PFSK-1 (cell line): Measurements from ENCODE around the gene OPCML.

Experiments used
- FOXP2 ChIP-seq: optimal IDR thresholded peaks from 2 replicates; pipeline ENCODE3; 2011; ENCODE audit warnings: borderline replicate concordance, control low read depth, inconsistent platforms; ENCODE audit not compliant: insufficient read depth; ENCODE audit errors: extremely low read length, extremely low read depth
- POLR2AphosphoS5 ChIP-seq: IDR thresholded peaks from 2 replicates; pipeline ENCODE4 v1.6.1; 2012; ENCODE audit warnings: low read depth, mild to moderate bottlenecking, control low read depth, low read length, moderate library complexity
- TAF1 ChIP-seq: IDR thresholded peaks from 2 replicates; pipeline ENCODE4 v1.6.1; 2012; ENCODE audit warnings: low read length, control low read depth, borderline replicate concordance; ENCODE audit not compliant: insufficient read depth

DNA sequence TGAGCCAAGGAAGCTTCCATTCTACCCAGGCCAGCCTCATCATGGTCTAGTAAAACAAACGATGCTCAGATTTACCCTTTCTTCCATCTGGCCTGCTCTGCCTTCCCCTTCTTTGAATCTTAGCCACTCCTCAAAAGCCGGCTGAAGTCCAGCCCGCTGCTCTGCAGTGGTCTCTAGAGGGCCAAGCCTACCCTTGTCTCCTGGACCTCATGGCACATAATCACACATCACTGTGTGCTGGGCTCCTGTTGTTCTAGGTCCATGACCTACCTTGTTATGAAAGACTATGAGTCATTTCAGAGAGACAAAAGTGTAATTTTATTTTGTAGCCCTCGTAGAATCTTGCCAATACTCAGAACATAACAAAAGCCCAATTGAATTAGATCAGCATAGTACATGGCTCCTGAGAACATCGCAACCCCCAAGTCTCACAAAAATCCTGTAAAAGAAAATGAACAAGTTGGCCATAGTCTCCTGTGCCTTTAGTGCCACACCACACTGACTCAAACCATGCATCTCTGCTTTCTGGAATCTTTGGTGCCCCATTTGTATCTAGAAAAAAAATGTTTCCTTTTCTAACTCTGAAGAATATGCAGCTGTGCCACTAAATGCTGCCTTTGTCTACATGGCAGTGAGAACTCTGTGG, 192.7 kb downstream of the OPCML start:
- TF ChIP-seq FOXP2 (no peak), TAF1 (no peak), POLR2AphosphoS5 (no peak)
